ENCODE results near the gene FAM13A. TPM values are rescaled to one million over a fixed set of nuclear protein-coding genes. Genes with fewer than 3 reads are reported as not detected.

FAM13A gene
- total and polyA plus RNA-seq, 2 of the 4 experiments (the other 2 are of a cell fraction): 13.1 to 22.0 TPM

DNA sequence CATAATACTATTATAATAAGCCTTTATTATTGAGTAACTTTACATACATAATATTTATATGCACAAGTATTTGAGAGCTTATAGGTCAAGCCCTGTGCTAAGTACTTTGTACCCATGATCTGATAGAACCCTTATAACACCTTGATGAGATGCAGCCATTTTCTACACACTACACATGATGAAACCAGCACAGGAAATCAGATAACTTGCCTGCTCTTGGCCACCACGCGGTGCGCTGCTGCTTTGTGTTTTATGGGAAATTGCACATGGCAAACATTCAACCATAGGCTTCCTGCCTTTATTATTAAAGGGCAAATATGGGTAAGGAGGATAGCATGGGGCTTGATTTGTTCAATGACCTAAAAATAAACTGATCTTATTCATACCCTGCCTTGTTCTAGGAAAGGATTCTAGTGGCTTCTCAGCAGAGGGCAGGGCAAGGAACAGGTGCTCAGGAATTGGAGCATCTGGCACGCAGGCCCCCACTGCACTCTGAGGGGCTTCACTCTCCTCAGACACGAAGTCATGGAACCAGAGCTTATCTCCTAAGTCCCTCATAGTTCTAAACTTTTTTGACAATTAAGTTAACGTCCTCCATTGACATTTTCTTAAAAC, 327.7 kb downstream of the FAM13A start:
- Histone ChIP-seq H2AK9ac (replicated peaks; ENCODE audit: low read depth, low read length, poor library complexity) (no peak overlapping the region), H2BK5ac (ENCODE audit: low read depth, low read length, poor library complexity, severe bottlenecking) (no peak overlapping the region), H3K27ac (ENCODE audit: insufficient read depth, low read length) (no peak overlapping the region), H3K9me3 (ENCODE audit: control insufficient read depth, insufficient read depth, low read length) (no peaks in the 10 kb centered on the region), H3K18ac (ENCODE audit: low read depth, low read length) (no peak overlapping the region), H4K5ac (ENCODE audit: low read depth, low read length) (no peak overlapping the region), H3K4me3 (ENCODE audit: insufficient read depth, low read depth, low read length) (no peak overlapping the region), H3K36me3 (ENCODE audit: control insufficient read depth, insufficient read depth, low read length) (peaks cover 42% of the 10 kb centered on the region), H4K20me1 (ENCODE audit: insufficient read depth, low read length) (no peaks in the 10 kb centered on the region), H3K9ac (ENCODE audit: low read depth, low read length) (no peak overlapping the region), H3K4me2 (ENCODE audit: low read depth, low read length) (no peak overlapping the region), H3K14ac (replicated peaks; ENCODE audit: low read depth, low read length) (no peak overlapping the region), H2AK5ac (ENCODE audit: low read depth, low read length) (no peak overlapping the region), H3K4ac (ENCODE audit: low read depth, low read length) (no peak overlapping the region), H3K56ac (ENCODE audit: extremely low read depth, insufficient read depth, low read length) (no peak overlapping the region), H2BK15ac (ENCODE audit: low read depth, low read length) (no peak overlapping the region), H3K23ac (ENCODE audit: low read depth, low read length) (no peak overlapping the region), H3K79me1 (ENCODE audit: low read depth in 1 of 2, low read length in 2 of 2) (no peaks in the 10 kb centered on the region), H2AFZ (replicated peaks; ENCODE audit: low read length, poor library complexity) (no peak overlapping the region), H3K27me3 (ENCODE audit: control insufficient read depth, insufficient read depth, low read length) (no peaks in the 10 kb centered on the region), H2BK120ac (ENCODE audit: low read depth, low read length) (no peak overlapping the region), H3K4me1 (ENCODE audit: control insufficient read depth, insufficient read depth, low read length) (no peaks in the 10 kb centered on the region), H4K91ac (ENCODE audit: insufficient read depth, low read depth, low read length) (no peak overlapping the region), H4K8ac (ENCODE audit: low read depth in 2 of 2, low read length in 2 of 2) (no peak overlapping the region), H3K9me1 (ENCODE audit: insufficient read depth, low read length) (no peaks in the 10 kb centered on the region), H2BK20ac (ENCODE audit: low read depth, low read length) (no peak overlapping the region)
- TF ChIP-seq BHLHE40 (IDR thresholded peaks at IDR 0.05; ENCODE audit: low read depth, low read length): no peak
- TF ChIP-seq MXI1 (IDR thresholded peaks at IDR 0.05; ENCODE audit: borderline replicate concordance, low read depth, low read length): no peak
- TF ChIP-seq RFX5 (IDR thresholded peaks at IDR 0.05; ENCODE audit: low read depth, low read length): no peak
- no peak for TF ChIP-seq SMC3 (IDR thresholded peaks at IDR 0.05; ENCODE audit: low read depth, low read length)
- no peak for TF ChIP-seq POLR2A (IDR thresholded peaks at IDR 0.05; ENCODE audit: low read depth, low read length)
- no peak for TF ChIP-seq RCOR1 (IDR thresholded peaks at IDR 0.05; ENCODE audit: insufficient replicate concordance, low read length)
- no peak for TF ChIP-seq MAZ (IDR thresholded peaks at IDR 0.05; ENCODE audit: borderline replicate concordance, low read depth, low read length)
- TF ChIP-seq, protein P1, sequence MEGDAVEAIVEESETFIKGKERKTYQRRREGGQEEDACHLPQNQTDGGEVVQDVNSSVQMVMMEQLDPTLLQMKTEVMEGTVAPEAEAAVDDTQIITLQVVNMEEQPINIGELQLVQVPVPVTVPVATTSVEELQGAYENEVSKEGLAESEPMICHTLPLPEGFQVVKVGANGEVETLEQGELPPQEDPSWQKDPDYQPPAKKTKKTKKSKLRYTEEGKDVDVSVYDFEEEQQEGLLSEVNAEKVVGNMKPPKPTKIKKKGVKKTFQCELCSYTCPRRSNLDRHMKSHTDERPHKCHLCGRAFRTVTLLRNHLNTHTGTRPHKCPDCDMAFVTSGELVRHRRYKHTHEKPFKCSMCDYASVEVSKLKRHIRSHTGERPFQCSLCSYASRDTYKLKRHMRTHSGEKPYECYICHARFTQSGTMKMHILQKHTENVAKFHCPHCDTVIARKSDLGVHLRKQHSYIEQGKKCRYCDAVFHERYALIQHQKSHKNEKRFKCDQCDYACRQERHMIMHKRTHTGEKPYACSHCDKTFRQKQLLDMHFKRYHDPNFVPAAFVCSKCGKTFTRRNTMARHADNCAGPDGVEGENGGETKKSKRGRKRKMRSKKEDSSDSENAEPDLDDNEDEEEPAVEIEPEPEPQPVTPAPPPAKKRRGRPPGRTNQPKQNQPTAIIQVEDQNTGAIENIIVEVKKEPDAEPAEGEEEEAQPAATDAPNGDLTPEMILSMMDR (conservative IDR thresholded peaks at IDR 0.05; ENCODE audit: low read depth, low read length): no peak
- no peak for TF ChIP-seq FOS (IDR thresholded peaks at IDR 0.05; ENCODE audit: low read depth, low read length)
- no peak for TF ChIP-seq CEBPB (IDR thresholded peaks at IDR 0.05; ENCODE audit: low read depth, low read length)
- TF ChIP-seq NFE2L2 (IDR thresholded peaks at IDR 0.05; ENCODE audit: low read depth, low read length): no peak
- no peak for TF ChIP-seq MAFK (IDR thresholded peaks at IDR 0.05; ENCODE audit: low read depth, low read length)
- intact Hi-C loops (cut with micrococcal nuclease): no loop called here
- no TSS peak for BruUV-seq (replicated peaks)
- ChIA-PET POLR2A (ENCODE audit: unreplicated experiment) (no interaction called here), CTCF (no interaction called here)
- no peak for ATAC-seq (ENCODE audit: low read depth)
- 100% methylated on average over 1 of the region's 6 CpGs; no CpG with 5 or more reads in 1 of the 2 experiments for WGBS, 2 experiments (ENCODE audit: extremely low coverage in 2 of 2, insufficient read length in 1 of 2)
- no peak for DNase-seq
- dilution Hi-C loops (cut with HindIII; ENCODE audit: low sequenced_read_pairs, unreplicated experiment): no loop called here
- in situ Hi-C loops (cut with MboI; ENCODE audit: low sequenced_read_pairs): no loop called here

All from IMR-90 (cell line).